ENCODE measurements around the gene CADM1.

CADM1 gene

DNA sequence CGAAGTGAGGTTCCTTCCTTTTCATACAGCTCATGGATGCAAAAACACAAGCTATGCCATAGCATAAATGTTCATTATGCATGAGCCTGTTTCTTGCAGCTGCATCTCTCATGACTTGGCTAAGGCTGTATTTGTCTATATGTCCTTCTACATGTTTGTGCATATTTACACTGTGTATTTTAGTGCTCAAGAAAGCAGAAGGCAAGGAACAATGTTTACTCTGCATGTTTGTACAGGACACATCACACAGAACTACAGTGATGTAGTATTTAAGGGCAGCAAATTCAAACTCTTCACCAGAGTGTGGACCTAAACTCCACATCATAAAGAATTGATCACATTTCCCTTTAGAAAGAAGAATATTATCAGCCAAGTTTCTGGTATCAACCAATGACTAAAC, 170.3 kb downstream of the CADM1 start:
- DNase-seq (ENCODE audit: low spot score) = no peak
- TF ChIP-seq, protein P1, sequence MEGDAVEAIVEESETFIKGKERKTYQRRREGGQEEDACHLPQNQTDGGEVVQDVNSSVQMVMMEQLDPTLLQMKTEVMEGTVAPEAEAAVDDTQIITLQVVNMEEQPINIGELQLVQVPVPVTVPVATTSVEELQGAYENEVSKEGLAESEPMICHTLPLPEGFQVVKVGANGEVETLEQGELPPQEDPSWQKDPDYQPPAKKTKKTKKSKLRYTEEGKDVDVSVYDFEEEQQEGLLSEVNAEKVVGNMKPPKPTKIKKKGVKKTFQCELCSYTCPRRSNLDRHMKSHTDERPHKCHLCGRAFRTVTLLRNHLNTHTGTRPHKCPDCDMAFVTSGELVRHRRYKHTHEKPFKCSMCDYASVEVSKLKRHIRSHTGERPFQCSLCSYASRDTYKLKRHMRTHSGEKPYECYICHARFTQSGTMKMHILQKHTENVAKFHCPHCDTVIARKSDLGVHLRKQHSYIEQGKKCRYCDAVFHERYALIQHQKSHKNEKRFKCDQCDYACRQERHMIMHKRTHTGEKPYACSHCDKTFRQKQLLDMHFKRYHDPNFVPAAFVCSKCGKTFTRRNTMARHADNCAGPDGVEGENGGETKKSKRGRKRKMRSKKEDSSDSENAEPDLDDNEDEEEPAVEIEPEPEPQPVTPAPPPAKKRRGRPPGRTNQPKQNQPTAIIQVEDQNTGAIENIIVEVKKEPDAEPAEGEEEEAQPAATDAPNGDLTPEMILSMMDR (conservative IDR thresholded peaks at IDR 0.05; ENCODE audit: low read depth) = no peak
- CTCF ChIA-PET = no interaction called here
- H3K27ac ChIP-seq = no peak overlapping the region
- POLR2A ChIA-PET (ENCODE audit: low non-redundant PET) = no interaction called here

DNA sequence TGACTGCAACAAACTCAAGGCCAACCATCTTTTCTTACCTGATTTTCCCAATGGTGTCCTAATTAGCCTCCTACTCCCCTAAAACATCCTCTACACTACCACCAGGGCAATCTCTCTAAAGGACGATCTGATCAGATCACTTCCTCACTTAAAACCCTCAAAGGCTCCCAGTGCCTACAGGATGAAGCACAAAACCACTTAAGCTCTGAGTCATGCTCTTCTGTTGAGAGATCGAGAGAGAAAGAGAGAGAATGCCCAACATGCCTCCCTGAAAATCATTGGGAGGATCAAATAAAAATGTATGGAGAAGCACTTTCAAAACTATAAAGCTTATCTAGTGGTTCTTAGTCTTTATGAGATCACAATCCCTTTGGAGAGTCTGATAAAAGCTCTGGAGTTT, 171.1 kb downstream of the CADM1 start:
- TF ChIP-seq, protein P1 (conservative IDR thresholded peaks at IDR 0.05; ENCODE audit: low read depth) = no peak
- ChIA-PET POLR2A (ENCODE audit: low non-redundant PET) (no interaction called here), CTCF (no interaction called here)
- no peak overlapping the region for H3K27ac ChIP-seq
- DNase-seq (ENCODE audit: low spot score) = no peak

DNA sequence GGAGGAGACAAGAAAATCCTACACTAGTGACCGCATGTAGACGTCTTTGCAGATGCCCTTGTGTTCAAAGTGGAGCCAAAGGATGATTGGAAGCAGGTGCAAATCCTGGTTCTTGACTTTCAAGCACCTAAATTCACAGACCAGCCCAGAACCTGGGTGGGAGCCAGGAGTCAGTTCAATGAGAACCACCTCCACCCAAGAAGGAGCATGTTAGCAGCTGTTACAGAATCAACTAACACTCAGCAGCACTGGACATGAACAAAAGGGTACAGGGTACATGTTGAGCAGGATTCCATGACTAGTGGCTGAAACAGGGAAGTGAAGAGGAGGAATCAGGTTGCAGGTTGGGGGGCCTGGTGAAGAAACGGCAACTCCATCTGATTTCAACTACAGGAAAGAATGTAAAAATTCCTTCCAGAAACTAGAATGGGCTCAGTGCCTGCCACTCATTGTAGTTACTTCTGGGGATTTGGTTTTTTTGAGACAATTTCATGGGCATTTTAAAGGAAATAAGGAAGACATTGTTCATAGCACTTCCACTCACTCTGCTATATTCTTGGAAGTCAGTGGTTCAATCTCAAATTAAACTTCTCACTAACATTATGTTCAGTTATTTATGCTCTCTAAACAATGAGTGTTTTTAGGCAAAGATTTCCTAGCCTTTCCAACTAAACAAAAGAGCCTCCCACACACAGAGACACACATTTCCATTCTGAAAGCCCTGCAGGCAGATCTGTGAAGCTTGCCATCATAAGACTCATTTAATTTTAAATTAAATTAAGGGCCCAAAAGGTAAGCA, 173.3 kb downstream of the CADM1 start:
- no peak for DNase-seq (ENCODE audit: low spot score)
- H3K27ac ChIP-seq = no peak overlapping the region
- ChIA-PET CTCF (no interaction called here), POLR2A (ENCODE audit: low non-redundant PET) (no interaction called here)
- TF ChIP-seq, protein P1 (conservative IDR thresholded peaks at IDR 0.05; ENCODE audit: low read depth) = no peak

DNA sequence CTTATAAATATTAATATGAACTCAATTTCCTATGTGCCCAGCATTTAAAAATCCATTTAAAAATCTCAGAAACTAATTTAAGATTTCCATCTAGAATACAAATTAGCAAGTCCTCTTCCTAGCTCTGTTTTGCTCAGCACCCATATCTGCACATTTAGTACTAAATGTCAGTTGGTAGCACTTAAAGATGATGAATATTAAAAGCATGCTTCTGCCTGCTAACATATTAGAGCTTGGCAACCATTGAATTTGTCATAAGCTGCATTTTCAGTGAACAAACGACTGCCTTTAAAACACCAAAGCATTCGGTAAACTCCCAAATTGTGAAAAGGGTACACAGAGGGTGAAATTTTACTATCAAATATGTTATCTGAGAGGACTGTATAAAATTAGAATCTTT, 177.7 kb downstream of the CADM1 start:
- H3K27ac ChIP-seq = no peak overlapping the region
- POLR2A ChIA-PET (ENCODE audit: low non-redundant PET) = no interaction called here
- TF ChIP-seq, protein P1 (conservative IDR thresholded peaks at IDR 0.05; ENCODE audit: low read depth) = no peak
- no peak for DNase-seq (ENCODE audit: low spot score)
- CTCF ChIA-PET = no interaction called here

DNA sequence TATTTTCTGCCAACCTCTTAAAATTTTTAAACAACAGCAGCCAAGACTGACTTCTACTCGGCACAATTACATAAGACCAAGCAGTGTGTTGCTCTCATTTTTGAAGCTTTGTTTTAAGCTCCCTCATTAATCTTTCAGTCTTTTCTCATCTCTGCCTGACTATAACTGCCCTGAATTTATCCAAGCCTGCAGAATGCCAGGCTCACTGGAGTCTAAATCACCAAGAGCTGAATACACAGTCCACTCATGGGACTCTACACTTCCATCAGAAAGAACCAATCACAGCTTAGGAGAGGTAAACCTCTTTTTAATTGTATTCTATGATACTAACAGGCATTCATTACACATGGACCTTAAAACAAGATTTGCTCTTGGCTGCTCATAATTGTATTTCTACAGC, 178.7 kb downstream of the CADM1 start:
- ChIA-PET POLR2A (ENCODE audit: low non-redundant PET) (no interaction called here), CTCF (interaction anchor here (0.5 to 0.6 kb wide), 2 partner anchors 41 to 846 kb away, joined by 4 read pairs; no protein-coding TSS in a partner anchor)
- DNase-seq (ENCODE audit: low spot score) = no peak
- TF ChIP-seq, protein P1 (conservative IDR thresholded peaks at IDR 0.05; ENCODE audit: low read depth) = no peak
- H3K27ac ChIP-seq = no peak overlapping the region

DNA sequence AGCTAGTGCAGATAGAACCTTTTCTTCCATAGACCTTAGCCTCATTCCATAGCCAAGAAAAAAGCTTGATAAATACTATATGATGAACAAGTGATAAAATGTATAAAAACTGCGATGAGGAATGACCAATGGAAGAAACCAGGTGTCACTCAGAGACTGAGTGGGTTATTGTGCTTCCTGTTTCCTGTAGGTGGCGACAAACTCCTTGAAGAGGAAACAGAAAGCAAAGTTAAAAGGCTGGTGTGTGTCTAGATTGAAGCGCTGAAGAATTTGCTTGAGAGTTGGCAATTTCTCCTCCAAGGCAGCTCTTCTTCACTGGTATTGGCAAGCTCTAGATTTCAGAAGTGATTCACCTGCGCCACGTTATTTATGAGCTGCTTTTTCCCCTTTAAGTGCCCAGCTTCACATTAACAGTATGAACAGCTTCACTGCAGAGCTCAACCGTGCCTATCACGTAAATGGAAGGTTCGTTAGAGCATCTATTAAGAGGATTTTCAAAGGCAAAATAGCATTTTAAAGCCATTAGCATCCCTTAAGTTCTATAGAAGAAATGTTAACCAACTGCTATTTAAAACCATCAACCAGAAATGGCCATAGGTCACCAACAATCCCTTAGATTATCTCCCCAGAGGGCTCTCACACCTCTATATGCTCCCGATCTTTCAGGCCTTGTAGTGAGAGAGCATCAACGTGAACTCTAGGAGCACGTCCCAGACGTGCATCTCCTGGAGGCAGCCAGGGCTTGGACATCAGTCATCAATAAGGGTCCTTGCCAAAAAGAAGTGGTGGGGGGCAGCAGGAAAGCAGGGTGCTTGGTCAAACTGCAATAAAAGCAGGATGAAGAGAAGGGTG, 179.4 kb downstream of the CADM1 start:
- TF ChIP-seq, protein P1 (conservative IDR thresholded peaks at IDR 0.05; ENCODE audit: low read depth) = peak; percentile 78
- DNase-seq (ENCODE audit: low spot score) = peak; percentile 36
- ChIA-PET CTCF (interaction anchor here (0.5 to 1.4 kb wide), 5 partner anchors 210 to 1317 kb away, joined by 3 to 6 read pairs (median 3); no protein-coding TSS in a partner anchor), POLR2A (ENCODE audit: low non-redundant PET) (no interaction called here)
- no peak overlapping the region for H3K27ac ChIP-seq

All from RWPE1 (cell line).